CD14-positive monocyte (primary cell): ENCODE data around the gene MMP2. TPM values are rescaled to one million over a fixed set of nuclear protein-coding genes. Genes with fewer than 3 reads are reported as not detected.

ENCODE experiments used
- DNase-seq, 3 donors: peaks; one replicate each; pipeline ENCODE4 v3.0.0-alpha.2; 2011 to 2022
- H2AFZ ChIP-seq: 2 replicates; pipeline ENCODE4 v1.6.0; 2012; ENCODE audit warnings: mild to moderate bottlenecking, low read depth, low read length, inconsistent platforms; ENCODE audit not compliant: insufficient read depth, poor library complexity, severe bottlenecking
- H3K27ac ChIP-seq, 2 donors: 1 replicate in 1 of 2; 2 replicates in 1 of 2; pipeline ENCODE4 v1.5.1; 2012 to 2013; ENCODE audit warnings: low read length in 2 of 2, control low read depth in 1 of 2, inconsistent platforms in 1 of 2, low read depth in 1 of 2, mild to moderate bottlenecking in 1 of 2
- H3K27me3 ChIP-seq, 2 donors: one replicate each; pipeline versions ENCODE4 v1.6.0 to v1.6.1; 2011 to 2013; ENCODE audit warnings: low read length in 2 of 2; ENCODE audit not compliant: control insufficient read depth in 2 of 2, insufficient read depth in 2 of 2
- H3K36me3 ChIP-seq, 2 donors: replicated peaks in 1 of 2; 1 replicate in 1 of 2; 2 replicates in 1 of 2; pipeline versions ENCODE4 v1.5.1 to v1.6.1; 2012 to 2013; ENCODE audit warnings: low read length in 2 of 2, control low read depth in 1 of 2, inconsistent platforms in 1 of 2, mild to moderate bottlenecking in 1 of 2; ENCODE audit not compliant: insufficient read depth in 2 of 2, control insufficient read depth in 1 of 2
- H3K4me1 ChIP-seq, 2 donors: 1 replicate in 1 of 2; 2 replicates in 1 of 2; pipeline versions ENCODE4 v1.5.1 to v1.6.1; 2012 to 2013; ENCODE audit warnings: low read length in 2 of 2, control low read depth in 1 of 2, inconsistent platforms in 1 of 2, mild to moderate bottlenecking in 1 of 2, moderate library complexity in 1 of 2; ENCODE audit not compliant: insufficient read depth in 2 of 2, control insufficient read depth in 1 of 2
- H3K4me2 ChIP-seq: replicated peaks from 2 replicates; pipeline ENCODE3; 2012; ENCODE audit warnings: low read length, moderate library complexity, mild to moderate bottlenecking; ENCODE audit not compliant: poor library complexity, severe bottlenecking; ENCODE audit errors: extremely low read depth
- H3K4me3 ChIP-seq, 3 experiments: fragments of 200-600 bp in 1 of 3; sonication (generic) in 1 of 3; replicated peaks in 1 of 3; 1 replicate in 2 of 3; 2 replicates in 1 of 3; pipeline ENCODE4 v1.5.1; 2011 to 2013; ENCODE audit warnings: low read length in 3 of 3, mild to moderate bottlenecking in 3 of 3, control low read depth in 2 of 3, low read depth in 2 of 3, inconsistent platforms in 1 of 3, moderate library complexity in 1 of 3
- H3K79me2 ChIP-seq: 2 replicates; pipeline ENCODE4 v1.6.0; 2012; ENCODE audit warnings: mild to moderate bottlenecking, control low read depth, inconsistent platforms, low read length, moderate library complexity; ENCODE audit not compliant: insufficient read depth
- H3K9ac ChIP-seq: 2 replicates; pipeline ENCODE4 v1.6.0; 2017; ENCODE audit warnings: low read length, mild to moderate bottlenecking; ENCODE audit not compliant: insufficient read depth, poor library complexity, severe bottlenecking
- H3K9me3 ChIP-seq, 2 donors: replicated peaks in 1 of 2; 1 replicate in 1 of 2; 2 replicates in 1 of 2; pipeline versions ENCODE4 v1.5.1 to v1.6.1; 2012 to 2013; ENCODE audit warnings: low read length in 2 of 2, control low read depth in 1 of 2; ENCODE audit not compliant: control insufficient read depth in 1 of 2, insufficient read depth in 1 of 2
- H4K20me1 ChIP-seq: 2 replicates; pipeline ENCODE4 v1.6.0; 2012; ENCODE audit warnings: mild to moderate bottlenecking, low read length, control low read depth, moderate library complexity; ENCODE audit not compliant: insufficient read depth
- H3K27ac Mint-ChIP-seq, 7 donors: one replicate each; pipeline ENCODE4 v1.8.0; 2020; ENCODE audit warnings: mild to moderate bottlenecking in 7 of 7, mixed read lengths in 7 of 7, moderate library complexity in 6 of 7, inconsistent platforms in 2 of 7
- H3K27me3 Mint-ChIP-seq, 3 donors: one replicate each; pipeline ENCODE4 v1.8.0; 2021 to 2022; ENCODE audit warnings: low read depth in 3 of 3, mild to moderate bottlenecking in 3 of 3, mixed read lengths in 3 of 3, moderate library complexity in 3 of 3, inconsistent platforms in 1 of 3
- H3K36me3 Mint-ChIP-seq, 2 donors: one replicate each; pipeline ENCODE4 v1.8.0; 2020; ENCODE audit warnings: mixed read lengths in 2 of 2, inconsistent platforms in 1 of 2, mild to moderate bottlenecking in 1 of 2
- H3K4me1 Mint-ChIP-seq: one replicate; pipeline ENCODE4 v1.8.0; 2020; ENCODE audit warnings: mild to moderate bottlenecking, mixed read lengths
- H3K4me3 Mint-ChIP-seq, 2 donors: one replicate each; pipeline ENCODE4 v1.8.0; 2020; ENCODE audit warnings: mild to moderate bottlenecking in 2 of 2, mixed read lengths in 2 of 2, moderate library complexity in 1 of 2
- H3K9me3 Mint-ChIP-seq, 7 donors: one replicate each; pipeline ENCODE4 v1.8.0; 2020 to 2022; ENCODE audit warnings: mixed read lengths in 7 of 7, mild to moderate bottlenecking in 6 of 7, moderate library complexity in 6 of 7, inconsistent platforms in 2 of 7
- WGBS: methylation state at CpG from one replicate; pipeline ENCODE4 v1.1.5; 2013; ENCODE audit warnings: missing lambda C conversion rate; ENCODE audit not compliant: insufficient coverage; 5-methylcytosine and 5-hydroxymethylcytosine counted together
- intact Hi-C, 2 donors: fragments of 100-400 bp; cut with micrococcal nuclease; formaldehyde crosslinking; loops; one replicate each; pipeline versions ENCODE4 v1.15.0 to v1.15.1; 2023
- polyA plus RNA-seq, 3 donors: library from polyadenylated mRNA; depleted of rRNA in 1 of 3; unstranded in 2 of 3; stranded (reverse) in 1 of 3; fragments of 300-500 nt in 2 of 3; fragments of >200 nt in 1 of 3; fragmentation: Illumina TruSeq in 2 of 3; gene quantifications; 1 replicate in 2 of 3; 2 replicates in 1 of 3; pipeline ENCODE4 v1.2.3, GENCODE V29; 2012 to 2021
- TF ChIP-seq, protein P1 (sequence below): fragments of 200-600 bp; IDR thresholded peaks from one replicate; pipeline ENCODE4 v1.8.0; 2022; ENCODE audit warnings: antibody characterized with exemption, mild to moderate bottlenecking

The MMP2 gene
- polyA plus RNA-seq, 3 donors: not detected

GRCh38 chr16:55444754-55445485, 34.1 kb upstream of the MMP2 start:
- Mint-ChIP-seq H3K36me3 (no peaks in the 10 kb centered on the region), H3K27ac (peak overlapping the region; percentile 84 to 97 (median 92)), H3K9me3 (no peaks in the 10 kb centered on the region), H3K27me3 (peaks cover 0 to 5% (median 2%) of the 10 kb centered on the region in 3 donors), H3K4me1 (peaks cover 37% of the 10 kb centered on the region), H3K4me3 (peak overlapping the region; percentile 32 to 64)
- Histone ChIP-seq H3K27me3 (no peaks in the 10 kb centered on the region), H3K27ac (peak overlapping the region; percentile 63 to 91), H3K9ac (peak overlapping the region; percentile 49), H3K4me2 (peak overlapping the region; percentile 63), H4K20me1 (no peaks in the 10 kb centered on the region), H3K4me3 (peak overlapping the region; percentile 3 to 55 (median 33)), H2AFZ (no peak overlapping the region), H3K9me3 (no peaks in the 10 kb centered on the region), H3K4me1 (peaks cover 35 to 37% of the 10 kb centered on the region in 2 donors), H3K36me3 (no peaks in the 10 kb centered on the region), H3K79me2 (no peaks in the 10 kb centered on the region)
- TF ChIP-seq, protein P1, sequence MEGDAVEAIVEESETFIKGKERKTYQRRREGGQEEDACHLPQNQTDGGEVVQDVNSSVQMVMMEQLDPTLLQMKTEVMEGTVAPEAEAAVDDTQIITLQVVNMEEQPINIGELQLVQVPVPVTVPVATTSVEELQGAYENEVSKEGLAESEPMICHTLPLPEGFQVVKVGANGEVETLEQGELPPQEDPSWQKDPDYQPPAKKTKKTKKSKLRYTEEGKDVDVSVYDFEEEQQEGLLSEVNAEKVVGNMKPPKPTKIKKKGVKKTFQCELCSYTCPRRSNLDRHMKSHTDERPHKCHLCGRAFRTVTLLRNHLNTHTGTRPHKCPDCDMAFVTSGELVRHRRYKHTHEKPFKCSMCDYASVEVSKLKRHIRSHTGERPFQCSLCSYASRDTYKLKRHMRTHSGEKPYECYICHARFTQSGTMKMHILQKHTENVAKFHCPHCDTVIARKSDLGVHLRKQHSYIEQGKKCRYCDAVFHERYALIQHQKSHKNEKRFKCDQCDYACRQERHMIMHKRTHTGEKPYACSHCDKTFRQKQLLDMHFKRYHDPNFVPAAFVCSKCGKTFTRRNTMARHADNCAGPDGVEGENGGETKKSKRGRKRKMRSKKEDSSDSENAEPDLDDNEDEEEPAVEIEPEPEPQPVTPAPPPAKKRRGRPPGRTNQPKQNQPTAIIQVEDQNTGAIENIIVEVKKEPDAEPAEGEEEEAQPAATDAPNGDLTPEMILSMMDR: no peak
- DNase-seq: peak; percentile 90 to 98 (median 93)
- intact Hi-C loops: loop anchor here in 1 of 2 donors (1.0 kb wide), 1 partner anchor 8 kb away; no protein-coding TSS in a partner anchor
- WGBS: 62% methylated on average over 6 of the region's 8 CpGs

- no peak overlapping the region for H3K9ac ChIP-seq
- H3K36me3 Mint-ChIP-seq: no peaks in the 10 kb centered on the region
- no peak overlapping the region for H3K27ac Mint-ChIP-seq
- peaks cover 30 to 35% of the 10 kb centered on the region in 2 donors for H3K4me1 ChIP-seq
- 91% methylated on average over 8 of the region's 12 CpGs for WGBS
- no peak overlapping the region for H2AFZ ChIP-seq
- peaks cover 0 to 3% (median 2%) of the 10 kb centered on the region in 3 donors for H3K27me3 Mint-ChIP-seq
- H3K4me3 Mint-ChIP-seq: no peak overlapping the region
- intact Hi-C loops: no loop called here
- H3K36me3 ChIP-seq: no peaks in the 10 kb centered on the region
- TF ChIP-seq, protein P1: no peak
- H3K27me3 ChIP-seq: no peaks in the 10 kb centered on the region
- H4K20me1 ChIP-seq: no peaks in the 10 kb centered on the region
- DNase-seq: no peak
- H3K4me3 ChIP-seq: no peak overlapping the region
- H3K9me3 Mint-ChIP-seq: peaks cover 0 to 3% (median 0%) of the 10 kb centered on the region in 7 donors
- no peak overlapping the region for H3K27ac ChIP-seq
- no peaks in the 10 kb centered on the region for H3K79me2 ChIP-seq
- no peak overlapping the region for H3K4me2 ChIP-seq
- H3K9me3 ChIP-seq: no peaks in the 10 kb centered on the region
- peaks cover 36% of the 10 kb centered on the region for H3K4me1 Mint-ChIP-seq
Measured at GRCh38 chr16:55447231-55447630, 31.8 kb upstream of the MMP2 start.
